MM.1S (cell line): Measurements from ENCODE around the gene CERT1.

Experiments
- CTCF ChIP-seq: fragments of 300-600 bp; sonication (generic); IDR thresholded peaks from 2 replicates; pipeline ENCODE4 v1.5.1; 2016; ENCODE audit warnings: antibody characterized with exemption, low read length, mixed read lengths
- EZH2 ChIP-seq: fragments of 300-600 bp; sonication (generic); optimal IDR thresholded peaks from 2 replicates; pipeline ENCODE3; 2017; ENCODE audit warnings: low read depth, mild to moderate bottlenecking, antibody characterized with exemption, low read length, mixed read lengths
- EZH2phosphoT487 ChIP-seq: fragments of 300-600 bp; sonication (generic); IDR thresholded peaks from 2 replicates; pipeline ENCODE4 v1.6.1; 2018; ENCODE audit warnings: antibody characterized with exemption, low read length

- TF ChIP-seq CTCF, result no peak
- no peak for TF ChIP-seq EZH2
- TF ChIP-seq EZH2phosphoT487, result no peak
Observed at GRCh38 chr5:75368391-75368790, 143.0 kb downstream of the CERT1 start.
